SU-DHL-6 (cell line): ENCODE measurements around the gene ATP6V0A1.

Source experiments
- H2AFZ ChIP-seq: fragments of 200-600 bp; sonication (generic); 2 replicates; pipeline ENCODE4 v1.6.1; 2014; ENCODE audit warnings: low read depth, mild to moderate bottlenecking, moderate library complexity, mixed read lengths, antibody characterized with exemption, low read length; ENCODE audit not compliant: severe bottlenecking
- H3F3A ChIP-seq: fragments of 200-600 bp; shearing (Covaris generic); 2 replicates; pipeline ENCODE4 v1.6.0; 2016; ENCODE audit warnings: antibody characterized with exemption, mild to moderate bottlenecking; ENCODE audit not compliant: insufficient read depth
- H3K27ac ChIP-seq: fragments of 200-600 bp; sonication (generic); 2 replicates; pipeline ENCODE4 v1.5.1; 2016; ENCODE audit warnings: low read depth, mild to moderate bottlenecking, low read length, moderate library complexity, mixed read lengths
- H3K27me3 ChIP-seq: fragments of 200-600 bp; sonication (generic), shearing (Covaris generic); 2 replicates; pipeline ENCODE4 v1.6.0; 2014; ENCODE audit warnings: mild to moderate bottlenecking, low read length
- H3K36me3 ChIP-seq: fragments of 200-600 bp; sonication (generic); 2 replicates; pipeline ENCODE4 v1.6.1; 2014; ENCODE audit warnings: mild to moderate bottlenecking, low read length, mixed read lengths
- H3K4me2 ChIP-seq: fragments of 300-600, 200-600 bp; shearing (Covaris generic), sonication (generic); 2 replicates; pipeline ENCODE4 v1.6.0; 2014; ENCODE audit warnings: low read length, low read depth, mild to moderate bottlenecking; ENCODE audit not compliant: poor library complexity, severe bottlenecking
- H3K4me3 ChIP-seq: fragments of 200-600 bp; sonication (generic); 2 replicates; pipeline ENCODE4 v1.5.1; 2014; ENCODE audit warnings: antibody characterized with exemption, low read length, mild to moderate bottlenecking, mixed read lengths; ENCODE audit not compliant: insufficient read depth, poor library complexity, severe bottlenecking
- H3K79me2 ChIP-seq: fragments of 200-600 bp; sonication (generic); 2 replicates; pipeline ENCODE4 v1.6.1; 2014; ENCODE audit warnings: mild to moderate bottlenecking, low read length, moderate library complexity; ENCODE audit not compliant: insufficient read depth
- H3K9ac ChIP-seq: fragments of 200-600 bp; sonication (generic); 2 replicates; pipeline ENCODE4 v1.7.0; 2014; ENCODE audit warnings: mild to moderate bottlenecking, low read length
- H3K9me2 ChIP-seq: fragments of 200-600 bp; sonication (generic); replicated peaks from 2 replicates; pipeline ENCODE4 v1.6.1; 2014; ENCODE audit warnings: low read length; ENCODE audit not compliant: insufficient read depth
- H3K9me3 ChIP-seq: fragments of 200-600 bp; sonication (generic); 2 replicates; pipeline ENCODE4 v1.6.1; 2014; ENCODE audit warnings: low read length, mixed read lengths; ENCODE audit not compliant: insufficient read depth
- H4K20me1 ChIP-seq: fragments of 200-600 bp; sonication (generic); 2 replicates; pipeline ENCODE4 v1.6.1; 2014; ENCODE audit warnings: low read depth, mild to moderate bottlenecking, antibody characterized with exemption, low read length, moderate library complexity, mixed read lengths
- EZH2phosphoT487 ChIP-seq: fragments of 200-600 bp; sonication (generic), shearing (Covaris generic); conservative IDR thresholded peaks from 2 replicates; pipeline ENCODE4 v1.6.1; 2018; ENCODE audit warnings: mild to moderate bottlenecking, antibody characterized with exemption, low read length, moderate library complexity, mixed read lengths
- TF ChIP-seq, protein P1 (sequence below): fragments of 200-600 bp; sonication (generic); IDR thresholded peaks from one replicate; pipeline ENCODE4 v1.5.1; 2017; ENCODE audit warnings: antibody characterized with exemption, mild to moderate bottlenecking, low read length, moderate library complexity; ENCODE audit not compliant: insufficient read depth, poor library complexity, severe bottlenecking

Gene ATP6V0A1

GRCh38 chr17:42564815-42565522 is 106.3 kb downstream of the ATP6V0A1 start:
- Histone ChIP-seq H3K27me3 (no peaks in the 10 kb centered on the region), H3K9ac (no peak overlapping the region), H3K36me3 (no peaks in the 10 kb centered on the region), H3K9me2 (no peaks in the 10 kb centered on the region), H3F3A (peaks cover 5% of the 10 kb centered on the region; the same call in 1 of the 2 replicates), H3K4me3 (no peak overlapping the region), H2AFZ (no peak overlapping the region), H4K20me1 (no peaks in the 10 kb centered on the region), H3K9me3 (no peaks in the 10 kb centered on the region), H3K4me2 (no peak overlapping the region), H3K27ac (no peak overlapping the region), H3K79me2 (peaks cover 41% of the 10 kb centered on the region)
- TF ChIP-seq EZH2phosphoT487 = no peak
- TF ChIP-seq, protein P1, sequence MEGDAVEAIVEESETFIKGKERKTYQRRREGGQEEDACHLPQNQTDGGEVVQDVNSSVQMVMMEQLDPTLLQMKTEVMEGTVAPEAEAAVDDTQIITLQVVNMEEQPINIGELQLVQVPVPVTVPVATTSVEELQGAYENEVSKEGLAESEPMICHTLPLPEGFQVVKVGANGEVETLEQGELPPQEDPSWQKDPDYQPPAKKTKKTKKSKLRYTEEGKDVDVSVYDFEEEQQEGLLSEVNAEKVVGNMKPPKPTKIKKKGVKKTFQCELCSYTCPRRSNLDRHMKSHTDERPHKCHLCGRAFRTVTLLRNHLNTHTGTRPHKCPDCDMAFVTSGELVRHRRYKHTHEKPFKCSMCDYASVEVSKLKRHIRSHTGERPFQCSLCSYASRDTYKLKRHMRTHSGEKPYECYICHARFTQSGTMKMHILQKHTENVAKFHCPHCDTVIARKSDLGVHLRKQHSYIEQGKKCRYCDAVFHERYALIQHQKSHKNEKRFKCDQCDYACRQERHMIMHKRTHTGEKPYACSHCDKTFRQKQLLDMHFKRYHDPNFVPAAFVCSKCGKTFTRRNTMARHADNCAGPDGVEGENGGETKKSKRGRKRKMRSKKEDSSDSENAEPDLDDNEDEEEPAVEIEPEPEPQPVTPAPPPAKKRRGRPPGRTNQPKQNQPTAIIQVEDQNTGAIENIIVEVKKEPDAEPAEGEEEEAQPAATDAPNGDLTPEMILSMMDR = no peak

GRCh38 chr17:42565523-42566214 is 107.0 kb downstream of the ATP6V0A1 start:
- peaks cover 41% of the 10 kb centered on the region for H3K79me2 ChIP-seq
- peaks cover 5% of the 10 kb centered on the region; the same call in 1 of the 2 replicates for H3F3A ChIP-seq
- no peaks in the 10 kb centered on the region for H4K20me1 ChIP-seq
- no peak overlapping the region for H3K9ac ChIP-seq
- no peaks in the 10 kb centered on the region for H3K9me2 ChIP-seq
- H3K36me3 ChIP-seq = no peaks in the 10 kb centered on the region
- H3K9me3 ChIP-seq = no peaks in the 10 kb centered on the region
- TF ChIP-seq EZH2phosphoT487 = no peak
- TF ChIP-seq, protein P1 = no peak
- no peak overlapping the region for H2AFZ ChIP-seq
- H3K27ac ChIP-seq = peak overlapping the region; percentile 25; the same call in 1 of the 2 replicates
- no peak overlapping the region for H3K4me3 ChIP-seq
- no peak overlapping the region for H3K4me2 ChIP-seq
- no peaks in the 10 kb centered on the region for H3K27me3 ChIP-seq

DNA sequence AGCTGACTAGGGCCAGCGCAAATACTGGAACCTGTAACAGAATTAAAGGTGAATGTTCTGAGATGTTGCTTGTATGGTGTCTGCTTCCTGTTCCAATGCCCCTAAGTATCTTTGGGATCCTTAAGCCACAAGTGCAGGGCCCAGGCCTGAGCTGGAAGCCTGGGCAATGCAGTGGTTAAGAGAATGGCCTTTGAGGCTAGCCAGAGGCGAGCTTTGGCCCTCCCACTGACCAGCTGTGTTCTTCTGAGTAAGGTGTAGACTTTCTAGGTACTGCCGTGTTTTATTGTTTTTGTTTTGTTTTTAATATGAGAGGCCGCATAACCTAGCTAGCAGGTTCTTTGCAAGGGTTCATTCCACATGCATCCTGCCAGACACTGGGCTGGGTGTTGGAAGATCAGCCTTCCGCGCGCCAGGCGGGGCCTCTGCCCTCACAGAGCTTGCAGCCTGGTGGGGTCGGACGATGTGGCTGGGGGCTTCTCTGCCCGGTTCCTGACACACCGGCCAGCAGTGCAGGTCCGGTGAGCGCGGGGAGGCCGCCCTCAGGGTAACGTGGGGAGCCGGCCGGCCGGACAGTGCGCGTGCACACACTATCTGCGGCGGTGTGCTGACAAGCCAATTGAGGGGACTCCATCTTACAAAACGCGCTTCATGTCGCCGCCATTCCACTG is 107.7 kb downstream of the ATP6V0A1 start:
- TF ChIP-seq, protein P1 = no peak
- no peak for TF ChIP-seq EZH2phosphoT487
- H3F3A ChIP-seq = 0 out of 2 replicates have a peak, but pooled peaks cover 5% of the 10 kb centered on the region
- no peaks in the 10 kb centered on the region for H3K9me2 ChIP-seq
- H3K27ac ChIP-seq = peak overlapping the region; percentile 25
- peak overlapping the region; percentile 78 for H3K9ac ChIP-seq
- H3K4me2 ChIP-seq = peak overlapping the region; percentile 86
- no peaks in the 10 kb centered on the region for H4K20me1 ChIP-seq
- 0 out of 2 replicates have a peak, but pooled peaks cover under 1% of the 10 kb centered on the region for H3K36me3 ChIP-seq
- no peak overlapping the region for H2AFZ ChIP-seq
- no peaks in the 10 kb centered on the region for H3K27me3 ChIP-seq
- no peaks in the 10 kb centered on the region for H3K9me3 ChIP-seq
- H3K79me2 ChIP-seq = peaks cover 40% of the 10 kb centered on the region
- H3K4me3 ChIP-seq = peak overlapping the region; percentile 79
